Transverse colon (tissue), 4 donors: ENCODE data around the gene DENND1A.

Source experiments
- CTCF ChIP-seq, 5 experiments: fragments of 200-600 bp in 3 of 5; fragments of 450-650 bp in 2 of 5; sonication (generic) in 3 of 5; IDR thresholded peaks; 1 replicate in 2 of 5; 2 replicates in 3 of 5; pipeline ENCODE4 v1.5.1; 2016 to 2017; ENCODE audit warnings: antibody characterized with exemption in 5 of 5, inconsistent platforms in 3 of 5, mild to moderate bottlenecking in 2 of 5, moderate library complexity in 1 of 5
- EP300 ChIP-seq: sonication (generic); formaldehyde crosslinking; IDR thresholded peaks from one replicate; pipeline ENCODE4 v1.6.1; 2017; ENCODE audit warnings: antibody characterized with exemption, low read depth
- POLR2A ChIP-seq: fragments of 450-650 bp; IDR thresholded peaks from one replicate; pipeline ENCODE4 v1.6.1; 2016; ENCODE audit warnings: antibody characterized with exemption, mild to moderate bottlenecking, moderate library complexity
- POLR2AphosphoS5 ChIP-seq, 3 donors: sonication (generic); formaldehyde crosslinking; IDR thresholded peaks; one replicate each; pipeline ENCODE4 v1.6.1; 2016; ENCODE audit warnings: antibody characterized with exemption in 3 of 3

GRCh38 chr9:123738648-123739047 is 191.3 kb downstream of the DENND1A start:
- TF ChIP-seq CTCF (IDR thresholded peaks at IDR 0.05) (no peak), POLR2A (no peak), POLR2AphosphoS5 (IDR thresholded peaks at IDR 0.05) (no peak), EP300 (no peak)
